Smooth muscle cell (in vitro differentiated cells): ENCODE measurements around the gene DDX31. TPM values are rescaled to one million over a fixed set of nuclear protein-coding genes. Genes with fewer than 3 reads are reported as not detected.

Experiments used
- DNase-seq: peaks from one replicate; lab custom pipeline; 2025; ENCODE audit not compliant: unreplicated experiment; lab: John Stamatoyannopoulos, UW
- H2AFZ ChIP-seq: fragments of 200-600 bp; sonication (generic); 2 replicates; pipeline ENCODE4 v1.6.0; 2016; ENCODE audit warnings: antibody characterized with exemption, low read depth, mild to moderate bottlenecking
- H3F3A ChIP-seq: fragments of 200-600 bp; sonication (generic); 2 replicates; pipeline ENCODE4 v1.6.0; 2017; ENCODE audit warnings: antibody characterized with exemption, low read depth
- H3K27ac ChIP-seq: fragments of 200-600 bp; sonication (generic); 2 replicates; pipeline ENCODE4 v1.5.1; 2016; ENCODE audit warnings: low read depth, mild to moderate bottlenecking
- H3K27me3 ChIP-seq: fragments of 200-600 bp; sonication (generic); 2 replicates; pipeline ENCODE4 v1.6.1; 2016; ENCODE audit warnings: low read depth, mild to moderate bottlenecking
- H3K36me3 ChIP-seq: fragments of 200-600 bp; sonication (generic); 2 replicates; pipeline ENCODE4 v1.5.1; 2016; ENCODE audit warnings: low read depth
- H3K4me1 ChIP-seq: fragments of 200-600 bp; sonication (generic); 2 replicates; pipeline ENCODE4 v1.5.1; 2016; ENCODE audit warnings: low read depth
- H3K4me2 ChIP-seq: fragments of 200-600 bp; sonication (generic); 2 replicates; pipeline ENCODE4 v1.6.0; 2016; ENCODE audit warnings: mild to moderate bottlenecking
- H3K4me3 ChIP-seq: fragments of 200-600 bp; sonication (generic); 2 replicates; pipeline ENCODE4 v1.5.1; 2016; ENCODE audit warnings: mild to moderate bottlenecking
- H3K79me2 ChIP-seq: fragments of 200-600 bp; sonication (generic); 2 replicates; pipeline ENCODE4 v1.6.0; 2016; ENCODE audit warnings: low read depth, mild to moderate bottlenecking
- H3K9ac ChIP-seq: fragments of 200-600 bp; sonication (generic); 2 replicates; pipeline ENCODE4 v1.6.0; 2016; ENCODE audit warnings: low read depth
- H3K9me3 ChIP-seq: fragments of 200-600 bp; sonication (generic); replicated peaks from 2 replicates; pipeline ENCODE4 v1.5.1; 2016; ENCODE audit warnings: low read depth
- H4K20me1 ChIP-seq: fragments of 200-600 bp; sonication (generic); 2 replicates; pipeline ENCODE4 v1.6.0; 2016; ENCODE audit warnings: low read depth
- CTCF ChIP-seq: fragments of 200-600 bp; sonication (generic); IDR thresholded peaks from 2 replicates; pipeline ENCODE4 v1.5.1; 2017; ENCODE audit warnings: borderline replicate concordance, mild to moderate bottlenecking, antibody characterized with exemption; ENCODE audit not compliant: insufficient read depth, poor library complexity, severe bottlenecking
- WGBS: methylation state at CpG from one replicate; pipeline ENCODE4 v1.1.7; 2016; ENCODE audit warnings: low lambda C conversion rate; 5-methylcytosine and 5-hydroxymethylcytosine counted together
- polyA plus RNA-seq: library from polyadenylated mRNA; unstranded; fragments of >200 nt; fragmentation: Nextera tagmentation; extraction: Ambion mirVana; gene quantifications from 2 replicates; pipeline ENCODE4 v1.2.1, GENCODE V29; 2016
- total RNA-seq: library from RNA; depleted of rRNA; stranded (reverse); fragments of >200 nt; gene quantifications from 2 replicates; pipeline ENCODE4 v1.2.3, GENCODE V29; 2014

Gene DDX31
- total and polyA plus RNA-seq, 2 experiments from 2014 or later, result 5.9 to 11.9 TPM

GRCh38 chr9:132610661-132611060 is 59.1 kb downstream of the DDX31 start:
- peaks cover 17% of the 10 kb centered on the region for H3K4me1 ChIP-seq
- H3K79me2 ChIP-seq, result no peaks in the 10 kb centered on the region
- no peak overlapping the region for H3K4me2 ChIP-seq
- H3K9me3 ChIP-seq, result no peaks in the 10 kb centered on the region
- no peaks in the 10 kb centered on the region for H3F3A ChIP-seq
- TF ChIP-seq CTCF, result no peak
- WGBS, result 96% methylated on average over 12 of the region's 12 CpGs
- no peaks in the 10 kb centered on the region for H3K36me3 ChIP-seq
- H3K27me3 ChIP-seq, result no peaks in the 10 kb centered on the region
- peaks cover 15% of the 10 kb centered on the region for H4K20me1 ChIP-seq
- no peak overlapping the region for H2AFZ ChIP-seq
- H3K27ac ChIP-seq, result no peak overlapping the region
- DNase-seq, result no peak
- H3K9ac ChIP-seq, result no peak overlapping the region
- H3K4me3 ChIP-seq, result no peak overlapping the region

GRCh38 chr9:132609829-132610228 is 60.0 kb downstream of the DDX31 start:
- Histone ChIP-seq H3K4me2 (no peak overlapping the region), H4K20me1 (peaks cover 15% of the 10 kb centered on the region), H3K4me1 (peaks cover 22% of the 10 kb centered on the region), H3K79me2 (no peaks in the 10 kb centered on the region), H3K36me3 (no peaks in the 10 kb centered on the region), H3F3A (no peaks in the 10 kb centered on the region), H3K27me3 (no peaks in the 10 kb centered on the region), H3K27ac (no peak overlapping the region), H3K4me3 (no peak overlapping the region), H3K9ac (no peak overlapping the region), H2AFZ (no peak overlapping the region), H3K9me3 (no peaks in the 10 kb centered on the region)
- DNase-seq, result no peak
- no peak for TF ChIP-seq CTCF
- 51% methylated on average over 7 of the region's 7 CpGs for WGBS

GRCh38 chr9:132609184-132609583 is 60.6 kb downstream of the DDX31 start:
- Histone ChIP-seq H3K9me3 (no peaks in the 10 kb centered on the region), H3F3A (no peaks in the 10 kb centered on the region), H4K20me1 (peaks cover 15% of the 10 kb centered on the region), H3K27ac (no peak overlapping the region), H3K4me3 (no peak overlapping the region), H3K4me2 (no peak overlapping the region), H3K79me2 (no peaks in the 10 kb centered on the region), H3K36me3 (no peaks in the 10 kb centered on the region), H3K27me3 (no peaks in the 10 kb centered on the region), H3K9ac (no peak overlapping the region), H3K4me1 (peaks cover 22% of the 10 kb centered on the region), H2AFZ (no peak overlapping the region)
- no peak for DNase-seq
- TF ChIP-seq CTCF, result no peak
- 80% methylated on average over 9 of the region's 9 CpGs for WGBS

- Histone ChIP-seq H3K9me3 (no peaks in the 10 kb centered on the region), H3K36me3 (no peaks in the 10 kb centered on the region), H4K20me1 (peaks cover 15% of the 10 kb centered on the region), H3F3A (no peaks in the 10 kb centered on the region), H3K27me3 (no peaks in the 10 kb centered on the region), H3K9ac (no peak overlapping the region), H3K4me3 (no peak overlapping the region), H2AFZ (no peak overlapping the region), H3K79me2 (no peaks in the 10 kb centered on the region), H3K27ac (no peak overlapping the region), H3K4me1 (peaks cover 22% of the 10 kb centered on the region), H3K4me2 (no peak overlapping the region)
- 83% methylated on average over 6 of the region's 6 CpGs for WGBS
- no peak for DNase-seq
- TF ChIP-seq CTCF, result no peak
Observed at GRCh38 chr9:132606066-132606465, 63.7 kb downstream of the DDX31 start.
